Measurements from ENCODE around the gene THY1. TPM values are rescaled to one million over a fixed set of nuclear protein-coding genes. Genes with fewer than 3 reads are reported as not detected.
"Not testable (repeated sequence)": the region's sequence is repeated elsewhere in the genome, so short reads cannot be mapped to it uniquely, and the experiment has no call there.

Gene THY1
- total and polyA plus RNA-seq, 8 donors: 28.7 to 130 (median 46.9) TPM

GRCh38 chr11:119391275-119391674, 31.7 kb downstream of the THY1 start:
- Histone ChIP-seq H3K9me3 (no peaks in the 10 kb centered on the region), H3K27ac (no peak overlapping the region), H3K4me1 (no peaks in the 10 kb centered on the region), H3K27me3 (peaks cover 0 to 9% of the 10 kb centered on the region in 2 donors), H3K36me3 (no peaks in the 10 kb centered on the region), H3K4me3 (no peak overlapping the region)
- TF ChIP-seq CTCF (IDR thresholded peaks at IDR 0.05): no peak
- DNase-seq: no peak
- intact Hi-C loops (cut with DNase I): no loop called here
- ATAC-seq: no peak

DNA sequence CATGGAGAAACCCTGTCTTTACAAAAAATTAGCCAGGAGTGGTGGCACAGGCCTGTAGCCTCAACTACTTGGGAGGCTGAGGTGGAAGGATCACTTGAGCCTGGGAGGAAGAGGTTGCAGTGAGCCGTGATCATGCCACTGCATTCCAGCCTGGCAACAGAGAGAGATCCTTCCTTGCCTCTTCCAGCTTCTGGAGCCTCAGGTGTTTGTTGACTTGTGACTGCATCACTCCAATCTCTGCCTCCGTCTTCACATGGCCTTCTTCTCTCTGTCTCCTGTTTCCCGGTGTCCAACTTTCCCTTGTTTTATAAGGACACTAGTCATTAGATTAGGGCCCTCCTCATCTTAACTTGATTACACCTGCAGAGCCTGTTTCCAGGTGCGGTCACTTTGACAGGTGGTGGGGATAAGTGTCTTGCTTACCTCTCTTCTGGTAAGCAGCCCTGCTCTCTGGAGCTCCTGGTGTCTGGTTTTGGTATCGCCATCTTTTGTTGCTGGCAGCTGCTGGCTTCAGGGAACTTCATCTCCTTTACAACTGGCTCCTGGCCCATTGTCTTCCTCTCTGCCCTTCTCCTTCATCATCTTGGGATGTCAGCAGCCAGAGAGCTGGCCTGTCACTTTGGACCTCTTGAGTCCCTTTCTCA, 33.2 kb downstream of the THY1 start:
- Histone ChIP-seq H3K4me3 (no peak overlapping the region), H3K36me3 (no peaks in the 10 kb centered on the region), H3K9me3 (no peaks in the 10 kb centered on the region), H3K27me3 (peaks cover 0 to 3% of the 10 kb centered on the region in 2 donors), H3K27ac (no peak overlapping the region), H3K4me1 (no peaks in the 10 kb centered on the region)
- intact Hi-C loops (cut with DNase I): no loop called here
- TF ChIP-seq CTCF (IDR thresholded peaks at IDR 0.05): no peak
- ATAC-seq: no peak
- DNase-seq: no peak

DNA sequence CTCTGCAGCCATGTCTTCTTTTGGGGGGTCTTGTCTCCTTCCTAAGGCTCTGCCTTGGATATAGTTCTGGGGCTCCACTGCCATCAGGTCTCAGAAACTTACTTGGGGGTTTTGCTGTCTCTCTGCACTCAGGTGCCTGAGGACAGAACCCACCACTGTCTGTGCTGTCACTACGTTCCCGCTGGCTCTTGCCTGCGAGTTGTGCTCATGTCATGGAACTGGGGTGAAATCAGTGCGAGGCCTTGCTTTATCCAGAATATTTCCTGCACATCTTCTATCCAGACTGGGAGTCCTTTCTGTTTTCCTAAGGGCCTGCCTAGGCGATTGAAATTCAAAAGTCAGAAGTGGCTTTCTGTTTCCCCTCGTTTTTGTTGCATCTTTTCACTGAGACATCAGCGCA, 34.9 kb downstream of the THY1 start:
- H3K36me3 ChIP-seq: no peaks in the 10 kb centered on the region
- intact Hi-C loops (cut with DNase I): no loop called here
- no peaks in the 10 kb centered on the region for H3K27me3 ChIP-seq
- DNase-seq: no peak
- no peaks in the 10 kb centered on the region for H3K4me1 ChIP-seq
- H3K27ac ChIP-seq: no peak overlapping the region
- no peak for ATAC-seq
- H3K9me3 ChIP-seq: no peaks in the 10 kb centered on the region
- H3K4me3 ChIP-seq: no peak overlapping the region
- TF ChIP-seq CTCF (IDR thresholded peaks at IDR 0.05): no peak

DNA sequence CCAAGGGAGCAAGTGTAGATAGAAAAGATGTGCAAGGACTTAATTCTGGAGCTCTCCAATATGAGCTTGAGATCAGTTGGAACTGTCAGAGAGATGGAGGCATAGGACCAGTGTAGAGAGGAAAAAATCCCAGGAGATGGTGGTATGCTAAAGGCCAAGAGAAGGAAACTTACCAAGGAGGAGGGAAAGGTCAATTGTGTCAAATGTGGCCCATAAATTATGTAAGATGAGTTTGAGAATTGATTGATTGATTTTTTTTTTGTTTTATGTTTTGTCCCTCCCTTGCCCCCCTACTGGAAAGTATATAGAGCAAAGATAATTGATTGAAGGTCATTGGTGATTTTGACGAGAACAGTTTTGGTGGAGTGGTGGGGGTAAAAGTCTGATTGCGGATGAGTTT, 38.6 kb downstream of the THY1 start:
- no peak for DNase-seq
- intact Hi-C loops (cut with DNase I): no loop called here

DNA sequence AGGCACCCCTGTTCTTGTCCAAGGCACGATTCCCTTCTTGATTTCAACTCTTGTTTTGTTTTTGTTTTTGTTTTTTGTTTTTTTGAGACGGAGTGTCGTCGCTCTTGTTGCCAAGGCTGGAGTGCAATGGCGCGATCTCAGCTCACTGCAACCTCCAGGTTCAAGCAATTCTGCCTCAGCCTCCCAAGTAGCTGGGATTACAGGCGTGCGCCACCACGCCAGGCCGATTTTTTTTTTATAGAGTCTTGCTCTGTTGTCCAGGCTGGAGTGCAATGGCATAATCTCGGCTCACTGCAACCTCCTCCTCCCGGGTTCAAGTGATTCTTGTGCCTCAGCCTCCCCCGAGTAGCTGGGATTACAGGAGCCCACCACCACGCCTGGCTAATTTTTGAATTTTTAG, 40.5 kb downstream of the THY1 start:
- not testable (repeated sequence) for ATAC-seq

More for the DNA sequence above, 38.6 kb downstream of the THY1 start:
- H3K9me3 ChIP-seq: no peaks in the 10 kb centered on the region
- peaks cover 0 to 12% of the 10 kb centered on the region in 2 donors for H3K27me3 ChIP-seq
- H3K4me3 ChIP-seq: no peak overlapping the region
- no peak for TF ChIP-seq CTCF (IDR thresholded peaks at IDR 0.05)
- no peak overlapping the region for H3K27ac ChIP-seq
- no peaks in the 10 kb centered on the region for H3K36me3 ChIP-seq
- no peak for ATAC-seq
- peaks cover 4 to 15% of the 10 kb centered on the region in 2 donors for H3K4me1 ChIP-seq

DNA sequence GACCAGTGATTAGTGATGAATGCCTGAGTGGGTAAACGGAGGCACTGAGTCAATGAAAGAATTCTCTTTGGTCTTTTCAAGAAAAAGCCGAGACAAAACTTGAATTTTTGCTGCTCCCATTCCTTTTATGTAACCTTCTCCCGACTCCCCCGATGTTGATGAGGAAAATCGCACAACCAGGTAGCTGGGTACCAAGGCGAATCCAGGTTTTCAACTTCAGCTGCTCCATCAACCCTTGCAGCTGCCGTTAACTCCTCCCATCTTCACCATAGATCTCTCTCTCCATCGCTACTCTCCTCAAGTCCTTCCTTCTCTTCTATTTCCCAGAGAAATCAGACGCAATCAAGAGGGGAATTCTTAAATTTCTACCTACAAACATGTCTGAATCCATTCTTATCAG, 40.9 kb downstream of the THY1 start:
- intact Hi-C loops (cut with DNase I): no loop called here
- H3K4me1 ChIP-seq: peaks cover 4 to 15% of the 10 kb centered on the region in 2 donors
- H3K27ac ChIP-seq: peak overlapping the region in 1 of 2 donors; percentile 41
- no peak for TF ChIP-seq CTCF (IDR thresholded peaks at IDR 0.05)
- DNase-seq: no peak
- H3K36me3 ChIP-seq: no peaks in the 10 kb centered on the region
- ATAC-seq: no peak
- peaks cover 0 to 12% of the 10 kb centered on the region in 2 donors for H3K27me3 ChIP-seq
- H3K9me3 ChIP-seq: no peaks in the 10 kb centered on the region
- H3K4me3 ChIP-seq: peak overlapping the region; percentile 31 to 43

More for the DNA sequence above, 40.5 kb downstream of the THY1 start:
- DNase-seq; H3K9me3 ChIP-seq; intact Hi-C loops (cut with DNase I); H3K27ac ChIP-seq; H3K36me3 ChIP-seq: not testable (repeated sequence)
- H3K4me3 ChIP-seq: peak overlapping the region in 1 of 2 donors; percentile 43
- H3K4me1 ChIP-seq: peaks cover 4 to 15% of the 10 kb centered on the region in 2 donors
- peaks cover 0 to 12% of the 10 kb centered on the region in 2 donors for H3K27me3 ChIP-seq
